Caco-2 (cell line): ENCODE measurements around the gene COL5A1. TPM values are rescaled to one million over a fixed set of nuclear protein-coding genes. Genes with fewer than 3 reads are reported as not detected.

Experiments used
- BruUV-seq: library from RNA; stranded (reverse); fragments of 400-500 nt; replicated peaks from 2 replicates; lab custom pipeline; 2021; lab: Mats Ljungman, UMichigan
- CTCF ChIA-PET: fragments of 300-600 bp; sonication (Branson Sonifier 250); formaldehyde crosslinking; loops from one replicate; lab custom pipeline; 2022; ENCODE audit warnings: antibody characterized with exemption; lab: Charles Lee
- POLR2A ChIA-PET: fragments of 300-600 bp; sonication (Branson Sonifier 250); formaldehyde crosslinking; loops from one replicate; lab custom pipeline; 2022; ENCODE audit warnings: antibody characterized with exemption; lab: Charles Lee
- DNase-seq, 2 experiments: peaks; one replicate each; pipeline versions ENCODE4 v3.0.0 to v3.0.0-alpha.2; 2020 to 2022
- H3K27me3 ChIP-seq: replicated peaks from 2 replicates; pipeline ENCODE4 v1.6.0; 2011; ENCODE audit warnings: low read length; ENCODE audit not compliant: control insufficient read depth, insufficient read depth
- H3K36me3 ChIP-seq: 2 replicates; pipeline ENCODE4 v1.5.1; 2011; ENCODE audit warnings: low read length; ENCODE audit not compliant: control insufficient read depth, insufficient read depth
- H3K4me1 ChIP-seq: fragments of 250-450 bp; sonication (Bioruptor Pico); 2 replicates; pipeline ENCODE4 v1.5.1; 2020; ENCODE audit warnings: mild to moderate bottlenecking
- H3K4me3 ChIP-seq: 2 replicates; pipeline ENCODE4 v1.5.1; 2011; ENCODE audit warnings: low read depth, mild to moderate bottlenecking, control low read depth, low read length
- H3K9me3 ChIP-seq: fragments of 250-450 bp; sonication (Bioruptor Pico); 2 replicates; pipeline ENCODE4 v1.5.1; 2020; ENCODE audit warnings: mild to moderate bottlenecking, moderate library complexity
- H3K27ac Mint-ChIP-seq: one replicate; pipeline ENCODE4 v1.8.0; 2022; ENCODE audit warnings: mixed read lengths; ENCODE audit not compliant: unreplicated experiment
- H3K27me3 Mint-ChIP-seq: one replicate; pipeline ENCODE4 v1.8.0; 2022; ENCODE audit warnings: mixed read lengths; ENCODE audit not compliant: insufficient read depth, unreplicated experiment
- H3K36me3 Mint-ChIP-seq: one replicate; pipeline ENCODE4 v1.8.0; 2022; ENCODE audit warnings: mild to moderate bottlenecking, mixed read lengths; ENCODE audit not compliant: insufficient read depth, unreplicated experiment
- H3K4me1 Mint-ChIP-seq: one replicate; pipeline ENCODE4 v1.8.0; 2022; ENCODE audit warnings: low read depth, mixed read lengths; ENCODE audit not compliant: unreplicated experiment
- H3K4me3 Mint-ChIP-seq: one replicate; pipeline ENCODE4 v1.8.0; 2022; ENCODE audit warnings: mild to moderate bottlenecking, moderate library complexity, mixed read lengths; ENCODE audit not compliant: unreplicated experiment
- H3K9me3 Mint-ChIP-seq: one replicate; pipeline ENCODE4 v1.8.0; 2022; ENCODE audit warnings: mixed read lengths; ENCODE audit not compliant: unreplicated experiment
- CTCF ChIP-seq, 2 experiments: fragments of 200-600 bp in 1 of 2; IDR thresholded peaks; 1 replicate in 1 of 2; 2 replicates in 1 of 2; pipeline versions ENCODE4 v1.5.1 to v1.8.0; 2011 to 2022; ENCODE audit warnings: antibody characterized with exemption in 1 of 2, control low read depth in 1 of 2, inconsistent platforms in 1 of 2, low read depth in 1 of 2, low read length in 1 of 2, mild to moderate bottlenecking in 1 of 2, moderate library complexity in 1 of 2; ENCODE audit not compliant: insufficient read depth in 1 of 2, severe bottlenecking in 1 of 2, unreplicated experiment in 1 of 2
- intact Hi-C: fragments of 100-400 bp; cut with micrococcal nuclease; formaldehyde crosslinking; loops from one replicate; pipeline ENCODE4 v1.10.0; 2022; ENCODE audit not compliant: unreplicated experiment
- total RNA-seq: library from RNA; stranded (reverse); gene quantifications from 2 replicates; pipeline ENCODE4 v1.2.3, GENCODE V29; 2022

COL5A1 gene
- total RNA-seq, 1 experiment from 2014 or later = 4.8 TPM

- no peaks in the 10 kb centered on the region for H3K27me3 Mint-ChIP-seq
- Histone ChIP-seq H3K27me3 (no peaks in the 10 kb centered on the region), H3K4me1 (no peaks in the 10 kb centered on the region), H3K9me3 (no peaks in the 10 kb centered on the region), H3K36me3 (no peaks in the 10 kb centered on the region), H3K4me3 (no peak overlapping the region)
- CTCF ChIA-PET = no interaction called here
- DNase-seq = no peak
- H3K4me1 Mint-ChIP-seq = no peaks in the 10 kb centered on the region
- BruUV-seq = no TSS peak
- intact Hi-C loops = no loop called here
- H3K27ac Mint-ChIP-seq = no peak overlapping the region
- H3K4me3 Mint-ChIP-seq = no peak overlapping the region
- H3K9me3 Mint-ChIP-seq = no peaks in the 10 kb centered on the region
- no peaks in the 10 kb centered on the region for H3K36me3 Mint-ChIP-seq
- POLR2A ChIA-PET = no interaction called here
- no peak for TF ChIP-seq CTCF (IDR thresholded peaks at IDR 0.05; ENCODE audit: insufficient read depth in 1 of 2, low read depth in 1 of 2, low read length in 1 of 2, severe bottlenecking in 1 of 2, unreplicated experiment in 1 of 2)
Measured at GRCh38 chr9:134843740-134844139, 202.1 kb downstream of the COL5A1 start.

GRCh38 chr9:134844821-134845220, 203.2 kb downstream of the COL5A1 start:
- Mint-ChIP-seq H3K9me3 (no peaks in the 10 kb centered on the region), H3K27ac (no peak overlapping the region), H3K4me3 (no peak overlapping the region), H3K4me1 (no peaks in the 10 kb centered on the region), H3K27me3 (no peaks in the 10 kb centered on the region), H3K36me3 (no peaks in the 10 kb centered on the region)
- no peak for DNase-seq
- H3K36me3 ChIP-seq = no peaks in the 10 kb centered on the region
- no TSS peak for BruUV-seq
- TF ChIP-seq CTCF (IDR thresholded peaks at IDR 0.05; ENCODE audit: insufficient read depth in 1 of 2, low read depth in 1 of 2, low read length in 1 of 2, severe bottlenecking in 1 of 2, unreplicated experiment in 1 of 2) = no peak
- CTCF ChIA-PET = no interaction called here
- no peaks in the 10 kb centered on the region for H3K4me1 ChIP-seq
- H3K27me3 ChIP-seq = no peaks in the 10 kb centered on the region
- no peaks in the 10 kb centered on the region for H3K9me3 ChIP-seq
- POLR2A ChIA-PET = no interaction called here
- H3K4me3 ChIP-seq = no peak overlapping the region
- intact Hi-C loops = no loop called here

- Mint-ChIP-seq H3K4me3 (no peak overlapping the region), H3K9me3 (no peaks in the 10 kb centered on the region), H3K27me3 (no peaks in the 10 kb centered on the region), H3K4me1 (no peaks in the 10 kb centered on the region), H3K36me3 (no peaks in the 10 kb centered on the region), H3K27ac (no peak overlapping the region)
- Histone ChIP-seq H3K36me3 (no peaks in the 10 kb centered on the region), H3K27me3 (no peaks in the 10 kb centered on the region), H3K4me1 (no peaks in the 10 kb centered on the region), H3K4me3 (no peak overlapping the region), H3K9me3 (no peaks in the 10 kb centered on the region)
- ChIA-PET POLR2A (no interaction called here), CTCF (no interaction called here)
- no peak for DNase-seq
- intact Hi-C loops = no loop called here
- no TSS peak for BruUV-seq
- TF ChIP-seq CTCF (IDR thresholded peaks at IDR 0.05; ENCODE audit: insufficient read depth in 1 of 2, low read depth in 1 of 2, low read length in 1 of 2, severe bottlenecking in 1 of 2, unreplicated experiment in 1 of 2) = no peak
Measured at GRCh38 chr9:134846187-134846586, 204.6 kb downstream of the COL5A1 start.
